ENCODE results near the gene ZNF14.
"Not testable (repeated sequence)": the region's sequence is repeated elsewhere in the genome, so short reads cannot be mapped to it uniquely, and the experiment has no call there.

The ZNF14 gene

DNA sequence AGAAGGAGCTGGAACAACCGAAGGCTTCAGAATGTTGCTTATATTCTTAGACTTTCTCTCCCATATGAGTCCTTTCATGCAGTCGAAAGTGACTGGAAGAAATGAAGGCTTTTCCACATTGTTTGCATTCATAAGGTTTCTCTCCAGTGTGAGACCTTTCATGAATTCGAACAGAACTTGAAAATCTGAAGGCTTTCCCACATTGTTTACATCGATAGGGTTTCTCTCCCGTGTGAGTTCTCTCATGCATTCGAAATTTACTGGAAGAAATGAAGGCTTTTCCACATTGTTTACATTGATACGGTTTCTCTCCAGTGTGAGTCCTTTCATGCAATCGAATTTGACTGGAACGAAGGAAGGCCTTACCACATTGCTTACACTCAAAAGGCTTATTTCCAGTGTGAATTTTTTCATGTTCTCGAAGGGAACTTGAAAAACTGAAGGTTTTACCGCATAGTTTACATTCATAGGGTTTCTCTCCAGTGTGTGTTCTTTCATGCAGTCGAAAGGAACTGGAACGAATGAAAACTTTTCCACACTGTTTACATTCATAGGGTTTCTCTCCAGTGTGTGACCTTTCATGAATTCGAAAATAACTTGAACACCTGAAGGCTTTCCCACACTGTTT is 21.5 kb downstream of the ZNF14 start:
- Histone ChIP-seq H3K4me2 (ENCODE audit: low read length, poor library complexity, severe bottlenecking) (no peak overlapping the region), H2BK5ac (ENCODE audit: low read depth, low read length, poor library complexity, severe bottlenecking) (no peak overlapping the region), H3K4me3 (ENCODE audit: insufficient read depth in 1 of 2, low read depth in 1 of 2, low read length in 2 of 2) (peak overlapping the region in 1 of 2 experiments; percentile 61), H4K91ac (ENCODE audit: low read length) (no peak overlapping the region), H2BK120ac (ENCODE audit: low read depth, low read length) (no peak overlapping the region), H2AK5ac (ENCODE audit: low read length, severe bottlenecking) (no peak overlapping the region), H3K9me3 (ENCODE audit: control insufficient read depth, low read length) (peaks cover 99% of the 10 kb centered on the region), H3K4me1 (ENCODE audit: control insufficient read depth, insufficient read depth, low read depth, low read length) (no peaks in the 10 kb centered on the region), H3K36me3 (ENCODE audit: control insufficient read depth in 1 of 2, insufficient read depth in 2 of 2, low read depth in 1 of 2, low read length in 2 of 2) (peaks cover 30 to 49% of the 10 kb centered on the region in 2 experiments), H3K27ac (ENCODE audit: low read length, poor library complexity, severe bottlenecking) (no peak overlapping the region), H3K14ac (ENCODE audit: low read length in 2 of 2) (no peak overlapping the region), H3K23ac (ENCODE audit: low read length in 2 of 2) (no peak overlapping the region), H3K27me3 (ENCODE audit: control insufficient read depth in 1 of 2, insufficient read depth in 1 of 2, low read length in 2 of 2) (no peaks in the 10 kb centered on the region), H2AFZ (ENCODE audit: low read depth, low read length) (no peak overlapping the region), H3K9ac (ENCODE audit: low read length) (no peak overlapping the region), H2BK12ac (ENCODE audit: low read length in 2 of 2) (no peak overlapping the region), H3K18ac (ENCODE audit: low read depth in 1 of 2, low read length in 2 of 2) (no peak overlapping the region), H4K8ac (ENCODE audit: low read length) (no peak overlapping the region), H3K4ac (ENCODE audit: low read depth in 1 of 2, low read length in 2 of 2) (no peak overlapping the region), H3K79me1 (replicated peaks; ENCODE audit: low read length, poor library complexity, severe bottlenecking) (peaks cover 11% of the 10 kb centered on the region), H2BK15ac (ENCODE audit: low read depth, poor library complexity, severe bottlenecking) (no peak overlapping the region)
- 97% methylated on average over 13 of the region's 14 CpGs for WGBS
- DNase-seq = no peak

DNA sequence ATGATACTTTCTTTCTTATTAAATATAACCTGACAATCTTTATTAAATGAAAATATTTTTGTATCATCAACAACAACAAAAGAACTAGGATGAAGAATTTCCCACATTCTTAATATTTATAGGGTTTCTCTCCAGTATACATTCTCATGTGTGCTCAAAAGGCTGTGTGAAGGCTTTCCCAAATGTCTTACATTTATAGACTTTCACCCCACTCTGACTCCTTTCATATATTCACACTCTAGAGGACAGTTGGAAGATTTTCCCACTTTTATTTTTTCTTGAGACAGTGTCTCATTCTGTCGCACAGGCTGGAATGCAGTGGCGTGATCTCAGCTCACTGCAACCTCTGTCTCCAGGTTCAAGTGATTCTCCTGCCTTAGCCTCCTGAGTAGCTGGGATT is 22.4 kb downstream of the ZNF14 start:
- no peak overlapping the region for H2AK5ac ChIP-seq (ENCODE audit: low read length, severe bottlenecking)
- peaks cover 25 to 49% of the 10 kb centered on the region in 2 experiments for H3K36me3 ChIP-seq (ENCODE audit: control insufficient read depth in 1 of 2, insufficient read depth in 2 of 2, low read depth in 1 of 2, low read length in 2 of 2)
- H2AFZ ChIP-seq (ENCODE audit: low read depth, low read length) = no peak overlapping the region
- H3K4me3 ChIP-seq (ENCODE audit: insufficient read depth in 1 of 2, low read depth in 1 of 2, low read length in 2 of 2) = peak overlapping the region in 1 of 2 experiments; percentile 61
- no peak overlapping the region for H3K23ac ChIP-seq (ENCODE audit: low read length in 2 of 2)
- H2BK15ac ChIP-seq (ENCODE audit: low read depth, poor library complexity, severe bottlenecking) = no peak overlapping the region
- no peak overlapping the region for H2BK12ac ChIP-seq (ENCODE audit: low read length in 2 of 2)
- H3K4ac ChIP-seq (ENCODE audit: low read depth in 1 of 2, low read length in 2 of 2) = no peak overlapping the region
- no peak overlapping the region for H3K14ac ChIP-seq (ENCODE audit: low read length in 2 of 2)
- peaks cover 4% of the 10 kb centered on the region for H3K79me1 ChIP-seq (replicated peaks; ENCODE audit: low read length, poor library complexity, severe bottlenecking)
- no peak overlapping the region for H3K18ac ChIP-seq (ENCODE audit: low read depth in 1 of 2, low read length in 2 of 2)
- DNase-seq = no peak
- 98% methylated on average over 2 of the region's 2 CpGs for WGBS
- H3K27ac ChIP-seq (ENCODE audit: low read length, poor library complexity, severe bottlenecking) = no peak overlapping the region
- no peaks in the 10 kb centered on the region for H3K4me1 ChIP-seq (ENCODE audit: control insufficient read depth, insufficient read depth, low read depth, low read length)
- no peaks in the 10 kb centered on the region for H3K27me3 ChIP-seq (ENCODE audit: control insufficient read depth in 1 of 2, insufficient read depth in 1 of 2, low read length in 2 of 2)
- H3K4me2 ChIP-seq (ENCODE audit: low read length, poor library complexity, severe bottlenecking) = no peak overlapping the region
- no peak overlapping the region for H4K8ac ChIP-seq (ENCODE audit: low read length)
- no peak overlapping the region for H2BK120ac ChIP-seq (ENCODE audit: low read depth, low read length)
- H2BK5ac ChIP-seq (ENCODE audit: low read depth, low read length, poor library complexity, severe bottlenecking) = no peak overlapping the region
- H4K91ac ChIP-seq (ENCODE audit: low read length) = no peak overlapping the region
- peaks cover 98% of the 10 kb centered on the region for H3K9me3 ChIP-seq (ENCODE audit: control insufficient read depth, low read length)
- no peak overlapping the region for H3K9ac ChIP-seq (ENCODE audit: low read length)

GRCh38 chr19:19704836-19705235 is 28.1 kb downstream of the ZNF14 start:
- Histone ChIP-seq H2BK12ac (ENCODE audit: low read length in 2 of 2) (no peak overlapping the region), H3K18ac (ENCODE audit: low read depth in 1 of 2, low read length in 2 of 2) (no peak overlapping the region), H3K14ac (ENCODE audit: low read length in 2 of 2) (no peak overlapping the region), H3K36me3 (ENCODE audit: control insufficient read depth in 1 of 2, insufficient read depth in 2 of 2, low read depth in 1 of 2, low read length in 2 of 2) (peaks cover 11 to 15% of the 10 kb centered on the region in 2 experiments), H4K91ac (ENCODE audit: low read length) (no peak overlapping the region), H2AFZ (ENCODE audit: low read depth, low read length) (no peak overlapping the region), H3K27me3 (ENCODE audit: control insufficient read depth in 1 of 2, insufficient read depth in 1 of 2, low read length in 2 of 2) (no peaks in the 10 kb centered on the region), H2BK15ac (ENCODE audit: low read depth, poor library complexity, severe bottlenecking) (no peak overlapping the region), H3K27ac (ENCODE audit: low read length, poor library complexity, severe bottlenecking) (no peak overlapping the region), H2AK5ac (ENCODE audit: low read length, severe bottlenecking) (no peak overlapping the region), H2BK120ac (ENCODE audit: low read depth, low read length) (no peak overlapping the region), H3K4me2 (ENCODE audit: low read length, poor library complexity, severe bottlenecking) (no peak overlapping the region), H3K9ac (ENCODE audit: low read length) (no peak overlapping the region), H3K79me1 (replicated peaks; ENCODE audit: low read length, poor library complexity, severe bottlenecking) (no peaks in the 10 kb centered on the region), H3K9me3 (ENCODE audit: control insufficient read depth, low read length) (peaks cover 91% of the 10 kb centered on the region), H3K23ac (ENCODE audit: low read length in 2 of 2) (no peak overlapping the region), H3K4me3 (ENCODE audit: insufficient read depth in 1 of 2, low read depth in 1 of 2, low read length in 2 of 2) (peak overlapping the region in 1 of 2 experiments; percentile 61), H2BK5ac (ENCODE audit: low read depth, low read length, poor library complexity, severe bottlenecking) (no peak overlapping the region), H3K4me1 (ENCODE audit: control insufficient read depth, insufficient read depth, low read depth, low read length) (no peaks in the 10 kb centered on the region), H4K8ac (ENCODE audit: low read length) (no peak overlapping the region), H3K4ac (ENCODE audit: low read depth in 1 of 2, low read length in 2 of 2) (no peak overlapping the region)
- WGBS = 80% methylated on average over 6 of the region's 6 CpGs
- no peak for DNase-seq

- H2AFZ ChIP-seq (ENCODE audit: low read depth, low read length); DNase-seq; H3K23ac ChIP-seq (ENCODE audit: low read length in 2 of 2); H2BK5ac ChIP-seq (ENCODE audit: low read depth, low read length, poor library complexity, severe bottlenecking); H3K27ac ChIP-seq (ENCODE audit: low read length, poor library complexity, severe bottlenecking); H2BK120ac ChIP-seq (ENCODE audit: low read depth, low read length); H2AK5ac ChIP-seq (ENCODE audit: low read length, severe bottlenecking); H3K4me2 ChIP-seq (ENCODE audit: low read length, poor library complexity, severe bottlenecking); H3K27me3 ChIP-seq (ENCODE audit: control insufficient read depth in 1 of 2, insufficient read depth in 1 of 2, low read length in 2 of 2); H3K14ac ChIP-seq (ENCODE audit: low read length in 2 of 2); H3K18ac ChIP-seq (ENCODE audit: low read depth in 1 of 2, low read length in 2 of 2); H3K36me3 ChIP-seq (ENCODE audit: control insufficient read depth in 1 of 2, insufficient read depth in 2 of 2, low read depth in 1 of 2, low read length in 2 of 2); H2BK12ac ChIP-seq (ENCODE audit: low read length in 2 of 2); H3K9ac ChIP-seq (ENCODE audit: low read length); H4K91ac ChIP-seq (ENCODE audit: low read length); H3K4me1 ChIP-seq (ENCODE audit: control insufficient read depth, insufficient read depth, low read depth, low read length); H2BK15ac ChIP-seq (ENCODE audit: low read depth, poor library complexity, severe bottlenecking); H3K79me1 ChIP-seq (replicated peaks; ENCODE audit: low read length, poor library complexity, severe bottlenecking); H4K8ac ChIP-seq (ENCODE audit: low read length); H3K4ac ChIP-seq (ENCODE audit: low read depth in 1 of 2, low read length in 2 of 2): not testable (repeated sequence)
- Histone ChIP-seq H3K4me3 (ENCODE audit: insufficient read depth in 1 of 2, low read depth in 1 of 2, low read length in 2 of 2) (peak overlapping the region in 1 of 2 experiments; percentile 10), H3K9me3 (ENCODE audit: control insufficient read depth, low read length) (peaks cover 87% of the 10 kb centered on the region)
- no CpG with 5 or more reads among the region's 1 CpG for WGBS
Observed at GRCh38 chr19:19700493-19700892, 32.4 kb downstream of the ZNF14 start.
